ENCODE measurements around the gene RBMS1. TPM values are rescaled to one million over a fixed set of nuclear protein-coding genes. Genes with fewer than 3 reads are reported as not detected.
A peak's percentile ranks its signal among the peaks of the same experiment; 100 is the strongest.

Gene RBMS1
- total RNA-seq, 1 experiment from 2014 or later: 38.8 TPM

GRCh38 chr2:160430001-160430344, 63.6 kb downstream of the RBMS1 start:
- DNase-seq (no peak), ATAC-seq (no peak)
- intact Hi-C loops (cut with micrococcal nuclease): loop anchor here (5.0 kb wide), 2 partner anchors 152 to 562 kb away; no protein-coding TSS in a partner anchor
- H3F3A ChIP-seq (ENCODE audit: low read length, unreplicated experiment): no peaks in the 10 kb centered on the region
- H3K9me3 ChIP-seq (ENCODE audit: low read length): peaks cover 9% of the 10 kb centered on the region; the same call in 1 of the 2 replicates
- H3K79me2 ChIP-seq (ENCODE audit: low read length): peaks cover 45% of the 10 kb centered on the region
- peaks cover 36% of the 10 kb centered on the region for H3K4me1 ChIP-seq (ENCODE audit: insufficient read depth, low read length)
- H3K27ac ChIP-seq (ENCODE audit: low read length): 0 out of 2 replicates have a peak overlapping the region, but pooled peaks have one; percentile 1
- no peak overlapping the region for H3K9ac ChIP-seq (ENCODE audit: low read length)
- BruUV-seq (replicated peaks): no TSS peak
- CTCF ChIA-PET: interaction anchor here (0.6 kb wide), 1 partner anchor 44 kb away, joined by 4 read pairs; no protein-coding TSS in a partner anchor
- POLR2A ChIA-PET (ENCODE audit: unreplicated experiment): no interaction called here
- H4K20me1 ChIP-seq (ENCODE audit: low read length): no peaks in the 10 kb centered on the region
- TF ChIP-seq EZH2 (IDR thresholded peaks at IDR 0.05; ENCODE audit: low read length, unreplicated experiment) (no peak), EZH2phosphoT487 (IDR thresholded peaks at IDR 0.05; ENCODE audit: borderline replicate concordance, low read length) (no peak), CTCF (conservative IDR thresholded peaks at IDR 0.05; ENCODE audit: low read depth, low read length) (no peak)
- H3K9me2 ChIP-seq (replicated peaks; ENCODE audit: low read length): no peaks in the 10 kb centered on the region
- no peaks in the 10 kb centered on the region for H3K27me3 ChIP-seq (ENCODE audit: low read length)
- no peak overlapping the region for H3K4me2 ChIP-seq (ENCODE audit: low read length)
- no peak overlapping the region for H3K4me3 ChIP-seq (ENCODE audit: low read length)
- H2AFZ ChIP-seq (ENCODE audit: low read length): no peak overlapping the region
- peaks cover 14% of the 10 kb centered on the region for H3K36me3 ChIP-seq (ENCODE audit: low read depth, low read length)

GRCh38 chr2:160429248-160430000, 64.2 kb downstream of the RBMS1 start:
- Histone ChIP-seq H3F3A (ENCODE audit: low read length, unreplicated experiment) (no peaks in the 10 kb centered on the region), H3K27me3 (ENCODE audit: low read length) (no peaks in the 10 kb centered on the region), H3K9me3 (ENCODE audit: low read length) (peaks cover 9% of the 10 kb centered on the region; the same call in 1 of the 2 replicates), H3K36me3 (ENCODE audit: low read depth, low read length) (peaks cover 14% of the 10 kb centered on the region), H3K4me1 (ENCODE audit: insufficient read depth, low read length) (peaks cover 31% of the 10 kb centered on the region), H4K20me1 (ENCODE audit: low read length) (no peaks in the 10 kb centered on the region), H3K9ac (ENCODE audit: low read length) (no peak overlapping the region), H3K27ac (ENCODE audit: low read length) (0 out of 2 replicates have a peak overlapping the region, but pooled peaks have one; percentile 1), H3K9me2 (replicated peaks; ENCODE audit: low read length) (no peaks in the 10 kb centered on the region), H3K4me2 (ENCODE audit: low read length) (no peak overlapping the region), H2AFZ (ENCODE audit: low read length) (no peak overlapping the region), H3K4me3 (ENCODE audit: low read length) (no peak overlapping the region), H3K79me2 (ENCODE audit: low read length) (peaks cover 41% of the 10 kb centered on the region)
- ChIA-PET POLR2A (ENCODE audit: unreplicated experiment) (no interaction called here), CTCF (interaction anchor here (0.6 to 0.7 kb wide), 4 partner anchors 11 to 541 kb away, joined by 3 to 4 read pairs (median 4); no protein-coding TSS in a partner anchor)
- ATAC-seq (no peak), DNase-seq (peak; percentile 89)
- peak; percentile 81 for TF ChIP-seq CTCF (conservative IDR thresholded peaks at IDR 0.05; ENCODE audit: low read depth, low read length)
- TF ChIP-seq EZH2 (IDR thresholded peaks at IDR 0.05; ENCODE audit: low read length, unreplicated experiment): no peak
- intact Hi-C loops (cut with micrococcal nuclease): loop anchor here (1.0 to 2.0 kb wide), 3 partner anchors 37 to 541 kb away; partner anchors contain the start of gene RBMS1
- BruUV-seq (replicated peaks): no TSS peak

GRCh38 chr2:160428405-160428763, 65.2 kb downstream of the RBMS1 start:
- POLR2A ChIA-PET (ENCODE audit: unreplicated experiment): no interaction called here
- Histone ChIP-seq H3K27me3 (ENCODE audit: low read length) (no peaks in the 10 kb centered on the region), H2AFZ (ENCODE audit: low read length) (no peak overlapping the region), H3K4me1 (ENCODE audit: insufficient read depth, low read length) (peaks cover 21% of the 10 kb centered on the region), H3K9me3 (ENCODE audit: low read length) (peaks cover 9% of the 10 kb centered on the region; the same call in 1 of the 2 replicates), H3K4me2 (ENCODE audit: low read length) (no peak overlapping the region), H4K20me1 (ENCODE audit: low read length) (no peaks in the 10 kb centered on the region), H3K9ac (ENCODE audit: low read length) (no peak overlapping the region), H3K27ac (ENCODE audit: low read length) (no peak overlapping the region), H3F3A (ENCODE audit: low read length, unreplicated experiment) (no peaks in the 10 kb centered on the region), H3K36me3 (ENCODE audit: low read depth, low read length) (peaks cover 14% of the 10 kb centered on the region), H3K79me2 (ENCODE audit: low read length) (peaks cover 35% of the 10 kb centered on the region), H3K4me3 (ENCODE audit: low read length) (no peak overlapping the region), H3K9me2 (replicated peaks; ENCODE audit: low read length) (no peaks in the 10 kb centered on the region)
- intact Hi-C loops (cut with micrococcal nuclease): loop anchor here (2.0 kb wide), 2 partner anchors 64 to 542 kb away; partner anchors contain the start of gene RBMS1
- no peak for ATAC-seq
- no TSS peak for BruUV-seq (replicated peaks)
- TF ChIP-seq EZH2 (IDR thresholded peaks at IDR 0.05; ENCODE audit: low read length, unreplicated experiment): no peak
- TF ChIP-seq EZH2phosphoT487 (IDR thresholded peaks at IDR 0.05; ENCODE audit: borderline replicate concordance, low read length): no peak
- no peak for TF ChIP-seq CTCF (conservative IDR thresholded peaks at IDR 0.05; ENCODE audit: low read depth, low read length)
- CTCF ChIA-PET: no interaction called here
- no peak for DNase-seq
